HEK293T (cell line): ENCODE results near the gene CLINT1.

Source experiments
- BHLHE40 ChIP-seq: fragments of 450-650 bp; IDR thresholded peaks from 2 replicates; pipeline ENCODE4 v1.6.1; 2016; ENCODE audit warnings: mild to moderate bottlenecking, moderate library complexity, borderline replicate concordance
- CTBP1 ChIP-seq: fragments of 450-650 bp; IDR thresholded peaks from 2 replicates; pipeline ENCODE4 v1.6.1; 2016; ENCODE audit warnings: borderline replicate concordance
- ELF4 ChIP-seq: fragments of 450-650 bp; IDR thresholded peaks from 2 replicates; pipeline ENCODE4 v1.6.1; 2017; ENCODE audit warnings: antibody characterized with exemption
- FOXA1 ChIP-seq: fragments of 450-650 bp; IDR thresholded peaks from 2 replicates; pipeline ENCODE4 v1.6.1; 2016; ENCODE audit warnings: mild to moderate bottlenecking
- FOXK2 ChIP-seq: fragments of 450-650 bp; IDR thresholded peaks from 2 replicates; pipeline ENCODE4 v1.6.1; 2016; ENCODE audit warnings: mild to moderate bottlenecking
- FOXM1 ChIP-seq: fragments of 450-650 bp; IDR thresholded peaks from 2 replicates; pipeline ENCODE4 v1.6.1; 2017; ENCODE audit warnings: mild to moderate bottlenecking, borderline replicate concordance
- HDGF ChIP-seq: fragments of 450-650 bp; IDR thresholded peaks from 2 replicates; pipeline ENCODE4 v1.6.1; 2017; ENCODE audit warnings: antibody characterized with exemption, borderline replicate concordance
- L3MBTL2 ChIP-seq: fragments of 450-650 bp; conservative IDR thresholded peaks from 2 replicates; pipeline ENCODE4 v1.6.1; 2016; ENCODE audit warnings: mild to moderate bottlenecking
- LEF1 ChIP-seq: fragments of 450-650 bp; IDR thresholded peaks from 2 replicates; pipeline ENCODE4 v1.6.1; 2017; ENCODE audit warnings: mild to moderate bottlenecking, borderline replicate concordance
- PKNOX1 ChIP-seq: fragments of 450-650 bp; IDR thresholded peaks from 2 replicates; pipeline ENCODE4 v1.6.1; 2016
- SP1 ChIP-seq: fragments of 450-650 bp; IDR thresholded peaks from 2 replicates; pipeline ENCODE4 v1.6.1; 2017
- SUZ12 ChIP-seq: fragments of 450-650 bp; IDR thresholded peaks from 2 replicates; pipeline ENCODE4 v1.6.1; 2016; ENCODE audit warnings: mild to moderate bottlenecking
- TARDBP ChIP-seq: fragments of 450-650 bp; IDR thresholded peaks from 2 replicates; pipeline ENCODE4 v1.6.1; 2016
- ZNF384 ChIP-seq: fragments of 450-650 bp; IDR thresholded peaks from 2 replicates; pipeline ENCODE4 v1.6.1; 2016

- TF ChIP-seq TARDBP = no peak
- no peak for TF ChIP-seq ZNF384
- no peak for TF ChIP-seq FOXA1
- no peak for TF ChIP-seq SUZ12
- no peak for TF ChIP-seq SP1
- no peak for TF ChIP-seq CTBP1
- TF ChIP-seq PKNOX1 = peak; percentile 86
- no peak for TF ChIP-seq ELF4
- no peak for TF ChIP-seq BHLHE40
- no peak for TF ChIP-seq HDGF
- no peak for TF ChIP-seq FOXK2
- TF ChIP-seq LEF1 = no peak
- TF ChIP-seq FOXM1 = no peak
- no peak for TF ChIP-seq L3MBTL2
Measured at GRCh38 chr5:157747173-157747740, 111.7 kb downstream of the CLINT1 start.
